Hepatic stellate cell (primary cell): ENCODE data around the gene STRIP1.
A peak's percentile ranks its signal among the peaks of the same experiment; 100 is the strongest.
"Not testable (repeated sequence)": the region's sequence is repeated elsewhere in the genome, so short reads cannot be mapped to it uniquely, and the experiment has no call there.

Experiments used
- DNase-seq: peaks from one replicate; pipeline ENCODE4 v3.0.0; 2011; ENCODE audit warnings: low spot score

The STRIP1 gene

DNA sequence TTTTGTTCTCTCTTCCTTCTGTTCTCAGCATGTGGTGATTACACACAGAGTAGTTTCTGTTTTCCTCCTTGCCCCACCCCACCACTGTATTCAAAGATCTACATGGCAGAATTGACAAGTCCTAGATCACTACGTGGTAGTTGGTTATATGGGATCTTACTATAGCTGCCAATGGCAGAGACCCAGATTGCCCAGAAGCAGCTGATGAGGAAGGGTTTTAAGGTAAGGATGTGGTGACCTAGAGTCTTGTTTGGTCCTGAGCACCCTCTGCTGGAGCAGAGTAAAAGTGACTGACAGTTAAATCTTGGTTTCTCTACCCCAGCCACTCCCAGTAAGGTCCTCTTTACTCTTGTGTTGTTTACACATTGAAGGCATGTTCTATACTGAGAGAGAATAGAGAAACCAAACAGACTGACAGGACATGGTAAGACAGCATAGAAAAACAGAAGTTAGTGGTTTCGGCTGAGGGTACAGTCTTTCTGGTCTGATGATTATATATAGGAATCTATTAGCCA, 22.8 kb upstream of the STRIP1 start:
- peak; percentile 45 for DNase-seq

DNA sequence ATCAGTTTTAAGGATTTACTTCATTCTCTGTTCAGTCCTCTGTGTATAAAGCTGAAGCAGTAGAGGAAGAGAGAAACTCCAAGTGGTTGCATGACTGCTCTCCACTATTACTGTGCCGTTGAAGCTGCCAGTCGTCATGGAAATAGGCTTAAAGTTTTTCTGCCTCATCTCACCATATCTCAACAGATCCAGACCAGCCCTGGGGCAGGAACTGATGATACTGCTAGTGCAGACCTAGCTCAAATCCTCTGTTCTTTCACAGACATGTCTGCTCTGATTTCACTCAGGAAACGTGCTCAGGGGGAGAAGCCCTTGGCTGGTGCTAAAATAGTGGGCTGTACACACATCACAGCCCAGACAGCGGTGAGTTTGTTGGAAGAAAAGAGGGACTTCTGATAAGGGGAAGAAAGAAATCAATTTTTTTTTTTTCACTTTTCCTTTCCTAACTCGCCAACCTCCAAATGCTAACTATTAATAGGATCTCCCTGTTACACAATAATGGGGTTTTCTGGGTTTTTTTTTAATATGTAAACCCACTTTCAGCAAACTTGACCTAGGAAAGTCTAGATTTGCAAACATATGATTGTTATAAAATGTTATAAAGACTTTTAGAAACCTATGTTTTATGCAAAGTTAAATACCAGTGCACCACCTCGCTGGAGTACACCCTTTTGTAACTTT, 22.2 kb upstream of the STRIP1 start:
- no peak for DNase-seq

DNA sequence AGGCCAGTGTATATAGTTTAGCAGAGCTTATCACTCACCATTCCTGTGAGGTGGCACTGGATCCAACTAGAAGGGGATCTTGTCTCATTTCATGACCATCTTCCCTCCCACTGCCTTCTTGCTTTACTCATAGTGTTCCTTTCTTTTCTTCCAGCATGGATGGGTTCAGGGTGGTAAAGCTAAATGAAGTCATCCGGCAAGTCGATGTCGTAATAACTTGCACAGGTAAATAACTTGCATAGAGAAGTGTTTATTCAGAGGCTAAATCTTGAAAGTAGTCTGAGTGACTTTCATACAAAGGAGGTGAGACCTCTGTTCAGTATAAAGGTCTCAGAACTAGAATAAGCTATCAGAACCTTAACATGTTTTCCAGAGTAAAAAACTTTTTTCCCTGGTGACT, 16.6 kb upstream of the STRIP1 start:
- no peak for DNase-seq

DNA sequence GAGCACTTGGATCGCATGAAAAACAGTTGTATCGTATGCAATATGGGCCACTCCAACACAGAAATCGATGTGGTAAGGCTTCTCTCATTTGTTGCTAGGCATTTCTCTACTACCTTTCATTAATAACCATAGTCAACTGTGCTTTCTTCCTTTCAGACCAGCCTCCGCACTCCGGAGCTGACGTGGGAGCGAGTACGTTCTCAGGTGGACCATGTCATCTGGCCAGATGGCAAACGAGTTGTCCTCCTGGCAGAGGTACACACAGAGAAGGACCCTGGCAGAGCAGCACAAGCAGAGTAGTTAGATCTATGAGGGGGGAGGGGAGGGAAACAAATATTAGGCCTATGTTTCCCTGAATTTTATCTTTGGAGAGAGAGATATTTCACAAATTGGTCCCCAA, 16.0 kb upstream of the STRIP1 start:
- no peak for DNase-seq

DNA sequence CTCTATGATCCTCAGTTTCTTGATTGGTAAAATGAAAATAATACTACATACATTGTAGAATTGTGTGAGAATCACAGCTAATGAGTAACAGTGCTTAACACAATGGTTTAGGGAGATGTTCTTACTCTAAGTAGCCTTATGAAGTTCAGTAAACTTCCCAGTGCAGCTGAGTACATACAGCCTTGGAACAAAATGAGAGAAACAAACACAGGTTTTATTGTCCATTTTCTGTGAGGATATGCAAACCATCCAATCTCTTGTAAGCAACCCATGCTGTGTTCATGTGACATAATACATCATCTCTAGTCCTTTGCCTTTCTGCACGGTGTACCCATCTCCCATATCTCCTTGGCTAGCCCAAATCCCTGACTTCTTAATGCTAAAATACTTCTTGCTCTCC, 14.7 kb upstream of the STRIP1 start:
- DNase-seq = no peak

DNA sequence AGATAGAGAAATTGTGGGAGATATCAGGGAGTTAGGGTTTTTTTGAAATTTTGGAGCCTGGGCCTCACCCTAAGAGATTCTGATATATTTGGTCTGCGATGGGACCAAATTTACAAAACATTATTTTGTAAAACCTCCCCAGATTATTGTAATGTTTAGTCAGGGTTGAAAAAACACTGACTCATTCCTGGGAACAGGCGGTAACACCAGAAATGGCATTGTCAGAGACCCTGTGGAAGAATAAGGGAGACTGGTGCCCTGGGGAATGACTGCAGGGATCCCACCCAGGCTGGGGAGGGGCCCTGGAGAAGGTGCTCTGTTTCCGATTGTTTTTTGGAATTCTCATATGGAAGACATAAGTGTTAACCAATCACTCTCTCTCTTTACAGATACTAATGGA, 13.1 kb upstream of the STRIP1 start:
- DNase-seq = peak; percentile 14

DNA sequence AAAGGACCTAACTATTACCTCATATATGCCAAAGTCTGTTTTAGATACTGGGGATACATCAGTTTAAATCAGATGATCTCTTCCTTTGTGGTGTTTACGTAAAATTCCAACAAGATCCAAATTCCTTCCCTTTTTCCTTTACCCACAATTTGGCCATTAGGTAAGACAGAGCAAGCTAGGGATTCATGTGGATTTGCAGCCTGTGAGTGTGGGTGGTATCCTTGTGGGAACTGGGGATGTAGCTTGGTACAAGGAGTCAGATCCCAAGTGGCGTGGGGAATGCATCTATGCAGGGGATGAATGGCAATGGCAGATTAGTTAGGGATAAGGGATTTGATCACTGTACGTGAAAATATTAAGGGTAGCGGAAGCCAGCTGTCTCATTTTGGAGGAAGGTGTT, 9.8 kb upstream of the STRIP1 start:
- no peak for DNase-seq

DNA sequence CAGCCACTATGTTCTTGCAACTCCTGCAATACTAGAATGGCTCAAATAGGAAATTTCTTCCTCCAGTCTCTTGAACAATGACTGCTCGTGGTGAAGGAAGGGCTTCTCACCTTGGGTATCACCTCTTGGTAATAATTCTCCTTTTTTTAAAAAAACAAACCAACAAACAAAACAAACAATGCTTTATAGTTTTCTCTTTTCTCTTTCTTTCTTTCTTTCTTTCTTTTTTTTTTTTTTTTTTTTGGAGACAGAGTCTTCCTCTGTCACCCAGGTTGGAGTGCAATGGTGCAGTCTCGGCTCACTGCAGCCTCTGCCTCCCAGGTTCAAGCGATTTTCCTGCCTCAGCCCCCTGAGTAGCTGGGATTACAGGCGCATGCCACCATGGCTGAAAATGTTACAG, 3.7 kb upstream of the STRIP1 start:
- not testable (repeated sequence) for DNase-seq

DNA sequence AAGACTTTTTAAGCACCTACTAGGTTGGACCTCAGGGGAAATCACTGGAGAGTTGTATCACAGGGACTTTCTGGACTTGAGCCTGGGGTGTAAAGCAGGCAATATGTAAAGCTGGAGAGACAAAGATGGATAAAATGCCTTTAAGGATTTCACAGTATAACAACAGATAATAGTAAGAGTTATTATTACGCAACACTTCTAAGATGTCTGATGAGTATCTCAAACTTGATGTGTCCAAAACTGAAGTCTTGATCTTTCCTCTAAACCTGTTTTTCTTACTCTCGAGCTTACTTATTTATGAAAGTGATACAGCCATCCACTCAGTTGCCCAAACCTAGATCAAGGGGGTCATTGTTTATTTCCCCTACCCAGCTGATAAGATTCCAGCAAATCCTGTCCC, 2.1 kb upstream of the STRIP1 start:
- DNase-seq = no peak

DNA sequence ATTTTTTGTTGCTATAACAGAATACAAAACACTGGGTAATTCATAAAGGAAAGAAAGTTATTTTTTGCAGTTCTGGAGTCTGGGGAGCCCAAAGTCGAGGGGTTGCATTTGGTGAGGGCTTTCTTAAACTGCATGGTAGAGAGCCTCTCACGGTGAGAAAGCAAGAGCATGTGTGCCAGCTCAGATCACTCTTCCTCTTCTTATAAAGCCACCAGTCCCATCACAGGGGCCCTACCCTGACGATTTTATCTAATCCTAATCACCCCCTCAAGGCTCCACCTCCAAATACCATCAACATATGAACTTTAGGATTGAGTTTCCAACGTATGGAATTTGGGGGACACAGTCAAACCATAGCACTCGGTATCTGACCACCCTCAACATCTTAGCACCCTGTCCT, 1.0 kb upstream of the STRIP1 start:
- DNase-seq = no peak

DNA sequence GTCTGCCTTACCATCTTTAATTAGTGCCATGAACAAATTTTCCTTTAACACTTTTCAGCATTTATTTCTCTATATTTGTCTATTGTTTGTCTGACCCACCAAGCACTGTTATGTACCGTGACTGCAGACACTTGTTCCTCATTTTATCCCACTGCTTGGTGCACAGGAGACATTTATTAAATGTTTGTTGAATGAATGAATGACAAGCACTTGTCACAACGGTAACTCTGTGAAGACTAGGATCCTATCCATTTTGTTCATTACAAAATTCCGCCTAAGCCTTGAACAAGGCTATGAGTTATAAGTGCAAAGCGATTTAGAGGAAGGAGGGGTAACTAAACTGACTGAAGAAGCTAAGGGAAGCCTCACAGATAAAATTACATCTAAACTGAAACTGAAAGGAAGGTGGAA, 379 bp upstream of the STRIP1 start:
- no peak for DNase-seq

DNA sequence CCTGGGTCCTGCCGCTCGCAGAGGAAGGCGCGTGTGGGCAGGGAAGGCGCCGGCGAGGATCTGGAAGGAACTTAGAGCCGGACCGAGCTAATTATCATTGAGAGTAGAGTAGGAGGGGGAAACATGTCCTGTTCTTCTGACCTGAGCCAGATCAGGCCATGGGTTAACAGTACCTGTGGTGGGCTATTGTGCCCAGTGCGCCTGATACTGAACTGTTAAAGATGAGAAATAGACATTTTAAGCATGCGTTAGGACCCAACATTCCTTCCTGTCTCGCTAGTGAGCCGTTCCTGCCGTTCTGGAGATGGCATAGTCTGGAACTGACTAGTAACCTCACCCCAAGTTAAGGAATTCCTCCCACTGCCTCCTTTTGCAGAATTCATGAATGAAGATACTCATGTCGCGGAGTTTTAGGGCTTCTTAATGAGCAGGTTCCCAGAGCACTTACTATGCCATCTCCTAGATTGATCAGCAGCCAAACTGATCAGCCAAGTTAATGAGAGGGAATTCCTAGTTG, 870 bp downstream of the STRIP1 start:
- peak; percentile 46 for DNase-seq

DNA sequence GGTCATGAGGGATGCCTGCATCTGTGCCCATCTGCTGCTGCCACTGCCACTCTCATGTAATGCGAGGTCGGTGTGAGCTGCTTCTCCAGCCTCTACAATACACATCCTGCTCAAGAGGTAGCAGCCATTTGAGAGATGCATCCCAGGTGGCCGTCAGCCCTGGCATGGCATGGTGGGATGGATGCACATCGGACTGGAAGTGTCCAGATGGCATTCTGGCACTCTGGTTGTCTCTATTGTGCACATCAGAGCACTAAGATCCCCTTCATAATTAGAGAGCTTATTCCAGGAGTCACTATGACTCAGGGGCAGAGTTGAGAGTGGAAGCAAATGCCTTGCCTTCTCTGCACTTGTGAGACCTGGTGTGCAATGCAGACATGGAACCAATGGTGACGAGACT, 3.8 kb downstream of the STRIP1 start:
- no peak for DNase-seq

DNA sequence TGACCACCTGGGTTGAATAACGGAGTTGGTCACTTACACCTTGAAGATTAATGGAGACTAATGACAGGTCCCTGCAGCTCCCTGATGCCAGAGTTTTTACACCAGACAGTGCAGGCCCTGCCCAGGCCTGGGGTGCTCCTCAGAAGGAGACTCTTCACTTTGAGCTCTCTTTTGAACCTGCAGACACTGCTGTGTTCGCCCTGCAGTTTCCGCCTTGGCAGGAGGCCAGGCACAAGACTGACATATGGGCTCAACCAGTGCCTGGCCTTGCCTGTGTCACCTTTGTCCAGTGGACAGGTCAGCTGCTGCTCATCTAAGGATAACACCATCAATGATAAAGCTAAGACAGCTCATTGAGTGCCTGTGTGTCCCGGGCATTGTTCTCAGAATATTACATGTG, 5.2 kb downstream of the STRIP1 start:
- DNase-seq = no peak

DNA sequence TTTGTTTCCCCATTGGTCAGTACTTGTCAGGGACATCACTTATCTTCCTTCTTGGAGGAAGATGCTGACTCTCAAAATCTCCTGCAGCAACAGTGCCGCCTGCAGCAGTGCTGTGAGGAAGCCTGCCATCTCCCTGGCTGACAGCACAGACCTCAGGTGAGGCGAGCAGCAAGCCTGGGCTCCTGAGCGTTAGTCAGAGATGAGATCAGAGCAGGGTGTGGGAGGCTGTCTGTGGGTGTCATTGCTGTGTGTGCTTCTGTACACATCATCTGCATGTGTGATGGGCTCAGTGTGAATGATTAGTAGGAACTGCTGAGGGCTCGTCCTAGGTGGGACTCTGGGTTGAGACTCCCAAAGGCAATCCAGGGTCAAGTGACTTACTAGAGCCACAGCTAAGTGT, 6.1 kb downstream of the STRIP1 start:
- no peak for DNase-seq

DNA sequence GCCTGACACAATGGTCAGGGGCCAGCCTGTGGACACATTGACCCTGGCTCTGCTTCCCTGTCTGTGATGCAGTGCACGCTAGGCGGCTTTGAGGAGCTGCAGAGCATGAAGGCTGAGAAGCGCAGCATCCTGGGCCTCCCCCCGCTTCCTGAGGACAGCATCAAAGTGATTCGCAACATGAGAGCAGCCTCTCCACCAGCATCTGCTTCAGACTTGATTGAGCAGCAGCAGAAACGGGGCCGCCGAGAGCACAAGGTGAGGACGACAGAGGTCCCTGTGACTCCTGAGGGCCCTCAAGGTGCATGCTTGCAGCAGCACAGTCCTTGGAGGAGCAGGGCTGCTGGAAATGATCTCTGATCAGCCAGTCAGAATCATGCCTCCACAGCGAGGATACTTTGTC, 8.6 kb downstream of the STRIP1 start:
- DNase-seq = no peak

DNA sequence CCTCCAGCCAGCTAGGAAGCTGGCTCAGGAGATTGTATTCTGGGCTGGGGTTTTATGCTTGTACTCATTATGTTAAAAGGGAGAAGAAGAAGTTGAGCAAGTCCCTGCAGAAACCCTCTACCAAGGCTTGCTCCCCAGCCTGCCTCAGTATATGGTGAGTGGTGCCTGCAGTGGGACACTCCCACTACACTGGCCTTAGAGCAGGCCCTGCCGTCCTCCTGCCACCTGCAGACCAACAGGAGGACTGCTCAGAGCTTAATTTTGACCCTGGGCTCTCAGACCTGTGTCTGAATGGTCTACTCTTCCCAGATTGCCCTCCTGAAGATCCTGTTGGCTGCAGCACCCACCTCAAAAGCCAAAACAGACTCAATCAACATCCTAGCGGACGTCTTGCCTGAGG, 13.0 kb downstream of the STRIP1 start:
- no peak for DNase-seq

DNA sequence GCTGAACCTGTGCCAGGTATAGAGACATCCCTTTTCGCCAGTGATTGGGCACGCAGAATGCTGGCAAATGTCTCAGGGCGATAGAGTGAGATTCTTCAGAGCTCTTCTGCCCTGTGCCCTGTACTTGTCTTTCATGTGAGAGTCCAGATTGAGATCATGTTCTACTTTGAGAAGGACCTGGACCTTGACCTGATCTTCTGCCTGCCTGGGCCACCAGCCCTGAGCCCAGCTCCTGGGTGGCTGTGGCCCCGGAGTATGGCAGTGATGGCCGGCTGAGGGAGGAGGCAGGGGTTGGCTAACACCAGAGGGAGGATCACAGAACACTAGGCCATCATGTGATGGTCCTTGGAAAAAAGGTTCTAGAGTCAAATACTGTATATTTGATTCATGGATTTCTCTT, 13.8 kb downstream of the STRIP1 start:
- DNase-seq = no peak

DNA sequence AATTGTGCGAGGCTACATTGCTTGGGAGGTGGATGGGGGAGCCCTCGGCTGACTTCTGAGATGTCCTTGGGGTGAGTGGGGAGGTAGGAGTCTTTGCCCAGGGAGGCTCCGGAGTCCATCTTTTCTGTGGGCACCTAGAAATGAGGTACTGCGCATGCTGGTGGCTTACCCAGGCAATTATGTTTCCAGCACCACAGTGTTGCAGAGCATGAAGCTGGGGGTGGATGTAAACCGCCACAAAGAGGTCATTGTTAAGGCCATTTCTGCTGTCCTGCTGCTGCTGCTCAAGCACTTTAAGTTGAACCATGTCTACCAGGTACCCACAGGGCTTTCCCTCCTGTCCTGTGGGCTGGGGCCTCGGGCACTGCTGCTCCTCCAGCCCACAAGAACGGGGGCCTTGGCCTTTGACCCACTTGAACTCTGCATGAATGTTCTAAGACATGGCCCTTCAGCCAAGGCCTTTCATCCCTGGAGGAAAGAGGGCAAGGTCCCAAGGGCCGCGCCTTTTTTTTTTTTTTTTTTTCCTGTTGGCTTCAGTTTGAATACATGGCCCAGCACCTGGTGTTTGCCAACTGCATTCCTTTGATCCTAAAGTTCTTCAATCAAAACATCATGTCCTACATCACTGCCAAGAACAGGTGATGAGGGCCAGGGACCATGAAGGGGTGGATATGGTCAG, 14.6 kb downstream of the STRIP1 start:
- no peak for DNase-seq

DNA sequence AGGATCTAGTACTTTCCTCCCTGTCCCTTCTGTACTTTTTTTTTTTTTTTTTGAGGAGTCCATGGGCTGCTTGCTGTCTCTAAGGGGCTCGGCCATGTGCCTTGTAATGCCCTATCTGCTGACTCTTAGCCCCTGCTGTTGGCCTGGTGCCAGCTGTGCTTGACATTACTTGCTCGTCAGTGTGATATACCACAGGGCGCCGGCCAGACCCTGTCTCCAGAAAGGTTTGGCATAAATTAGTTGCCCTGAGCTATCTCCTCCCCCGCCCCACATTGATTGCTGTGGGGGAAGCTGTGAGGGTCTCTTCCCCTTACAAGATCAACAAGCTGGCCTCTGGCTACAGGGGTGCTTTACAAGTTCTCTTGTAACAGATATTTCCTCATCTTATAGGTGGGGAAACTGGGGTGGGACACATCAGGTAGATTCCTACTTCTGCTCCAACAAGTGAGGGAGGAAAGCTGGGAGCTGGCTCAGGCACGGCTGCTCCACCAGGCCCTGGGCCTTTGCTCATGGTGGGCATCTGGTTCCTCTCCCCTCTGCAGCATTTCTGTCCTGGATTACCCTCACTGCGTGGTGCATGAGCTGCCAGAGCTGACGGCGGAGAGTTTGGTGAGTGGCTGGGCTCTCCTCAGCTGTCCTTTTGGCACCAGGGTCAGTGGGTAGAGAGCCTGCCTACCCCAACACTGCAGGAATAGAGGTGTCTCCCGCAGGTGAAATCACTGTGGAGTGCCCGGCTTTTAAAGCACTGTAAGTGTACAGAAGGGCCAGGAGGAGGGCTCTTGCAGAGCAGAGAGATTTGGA, 15.6 kb downstream of the STRIP1 start:
- no peak for DNase-seq

DNA sequence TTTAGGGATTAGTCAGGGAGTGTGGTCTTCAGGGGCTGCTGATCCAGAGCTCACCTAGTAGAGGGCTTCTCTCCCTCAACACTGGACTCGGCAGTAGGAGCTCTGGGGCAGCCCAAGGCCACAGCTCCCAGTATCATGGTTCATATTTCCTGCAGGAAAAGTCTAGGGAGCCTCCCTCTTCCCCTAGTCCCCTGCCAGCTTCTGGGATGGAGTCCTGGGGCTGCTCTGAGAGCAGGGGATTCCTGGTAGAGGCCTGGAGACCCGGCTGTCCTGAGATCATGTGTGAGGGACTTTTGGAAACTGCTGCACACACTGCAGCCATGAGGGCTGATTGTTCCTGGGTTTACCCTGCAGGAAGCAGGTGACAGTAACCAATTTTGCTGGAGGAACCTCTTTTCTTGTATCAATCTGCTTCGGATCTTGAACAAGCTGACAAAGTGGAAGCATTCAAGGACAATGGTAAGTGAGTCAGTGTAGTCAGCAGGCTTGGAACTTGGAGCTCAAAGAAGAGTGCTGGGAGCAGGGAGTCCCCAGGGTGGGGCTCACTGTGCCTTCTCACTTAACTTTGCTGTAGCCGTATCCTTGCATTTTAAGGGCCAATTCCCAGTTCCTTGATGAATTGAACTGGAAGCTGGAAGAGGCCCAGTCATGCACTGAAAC, 16.3 kb downstream of the STRIP1 start:
- DNase-seq = peak; percentile 57

DNA sequence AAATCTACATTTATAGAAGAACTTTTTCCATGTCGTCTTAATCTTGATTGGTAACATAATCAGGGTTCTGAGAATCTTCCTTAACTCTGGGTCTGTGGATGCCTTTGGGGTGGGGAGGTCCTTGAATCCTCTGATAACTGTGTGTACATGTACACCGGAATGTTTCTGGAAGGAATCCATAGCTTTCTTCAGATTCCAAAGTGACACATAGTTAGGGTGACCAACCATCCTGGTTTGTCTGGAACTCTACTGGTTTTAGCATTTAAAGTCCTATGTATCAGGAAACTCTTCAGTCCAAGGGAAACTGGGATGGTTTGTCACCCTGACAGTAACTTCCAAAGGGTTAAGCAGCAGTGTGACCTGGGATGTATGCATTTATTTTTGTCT, 16.8 kb downstream of the STRIP1 start:
- DNase-seq = peak; percentile 57
